ENCODE measurements around the gene NCAPG2.

GRCh38 chr7:158702196-158702595, 2.4 kb downstream of the NCAPG2 start:
- TF ChIP-seq, protein P1, sequence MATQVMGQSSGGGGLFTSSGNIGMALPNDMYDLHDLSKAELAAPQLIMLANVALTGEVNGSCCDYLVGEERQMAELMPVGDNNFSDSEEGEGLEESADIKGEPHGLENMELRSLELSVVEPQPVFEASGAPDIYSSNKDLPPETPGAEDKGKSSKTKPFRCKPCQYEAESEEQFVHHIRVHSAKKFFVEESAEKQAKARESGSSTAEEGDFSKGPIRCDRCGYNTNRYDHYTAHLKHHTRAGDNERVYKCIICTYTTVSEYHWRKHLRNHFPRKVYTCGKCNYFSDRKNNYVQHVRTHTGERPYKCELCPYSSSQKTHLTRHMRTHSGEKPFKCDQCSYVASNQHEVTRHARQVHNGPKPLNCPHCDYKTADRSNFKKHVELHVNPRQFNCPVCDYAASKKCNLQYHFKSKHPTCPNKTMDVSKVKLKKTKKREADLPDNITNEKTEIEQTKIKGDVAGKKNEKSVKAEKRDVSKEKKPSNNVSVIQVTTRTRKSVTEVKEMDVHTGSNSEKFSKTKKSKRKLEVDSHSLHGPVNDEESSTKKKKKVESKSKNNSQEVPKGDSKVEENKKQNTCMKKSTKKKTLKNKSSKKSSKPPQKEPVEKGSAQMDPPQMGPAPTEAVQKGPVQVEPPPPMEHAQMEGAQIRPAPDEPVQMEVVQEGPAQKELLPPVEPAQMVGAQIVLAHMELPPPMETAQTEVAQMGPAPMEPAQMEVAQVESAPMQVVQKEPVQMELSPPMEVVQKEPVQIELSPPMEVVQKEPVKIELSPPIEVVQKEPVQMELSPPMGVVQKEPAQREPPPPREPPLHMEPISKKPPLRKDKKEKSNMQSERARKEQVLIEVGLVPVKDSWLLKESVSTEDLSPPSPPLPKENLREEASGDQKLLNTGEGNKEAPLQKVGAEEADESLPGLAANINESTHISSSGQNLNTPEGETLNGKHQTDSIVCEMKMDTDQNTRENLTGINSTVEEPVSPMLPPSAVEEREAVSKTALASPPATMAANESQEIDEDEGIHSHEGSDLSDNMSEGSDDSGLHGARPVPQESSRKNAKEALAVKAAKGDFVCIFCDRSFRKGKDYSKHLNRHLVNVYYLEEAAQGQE (IDR thresholded peaks at IDR 0.05; ENCODE audit: low read depth, low read length), result no peak
- TF ChIP-seq, protein P2, sequence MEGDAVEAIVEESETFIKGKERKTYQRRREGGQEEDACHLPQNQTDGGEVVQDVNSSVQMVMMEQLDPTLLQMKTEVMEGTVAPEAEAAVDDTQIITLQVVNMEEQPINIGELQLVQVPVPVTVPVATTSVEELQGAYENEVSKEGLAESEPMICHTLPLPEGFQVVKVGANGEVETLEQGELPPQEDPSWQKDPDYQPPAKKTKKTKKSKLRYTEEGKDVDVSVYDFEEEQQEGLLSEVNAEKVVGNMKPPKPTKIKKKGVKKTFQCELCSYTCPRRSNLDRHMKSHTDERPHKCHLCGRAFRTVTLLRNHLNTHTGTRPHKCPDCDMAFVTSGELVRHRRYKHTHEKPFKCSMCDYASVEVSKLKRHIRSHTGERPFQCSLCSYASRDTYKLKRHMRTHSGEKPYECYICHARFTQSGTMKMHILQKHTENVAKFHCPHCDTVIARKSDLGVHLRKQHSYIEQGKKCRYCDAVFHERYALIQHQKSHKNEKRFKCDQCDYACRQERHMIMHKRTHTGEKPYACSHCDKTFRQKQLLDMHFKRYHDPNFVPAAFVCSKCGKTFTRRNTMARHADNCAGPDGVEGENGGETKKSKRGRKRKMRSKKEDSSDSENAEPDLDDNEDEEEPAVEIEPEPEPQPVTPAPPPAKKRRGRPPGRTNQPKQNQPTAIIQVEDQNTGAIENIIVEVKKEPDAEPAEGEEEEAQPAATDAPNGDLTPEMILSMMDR (IDR thresholded peaks at IDR 0.05), result no peak
- TF ChIP-seq RFX5 (IDR thresholded peaks at IDR 0.05; ENCODE audit: low read length) (no peak), FOXJ3 (CRISPR knock-in tag; IDR thresholded peaks at IDR 0.05) (no peak), GABPA (IDR thresholded peaks at IDR 0.05; ENCODE audit: low read depth) (no peak), PBX3 (IDR thresholded peaks at IDR 0.05) (no peak), SMC3 (IDR thresholded peaks at IDR 0.05; ENCODE audit: low read depth, low read length) (no peak)

All from SK-N-SH (cell line).